Stimulated activated CD8-positive, alpha-beta memory T cell treated with anti-CD3 and anti-CD28 coated beads, Interleukin-12 subunit alpha, Interleukin-12 subunit beta, amount 100 ng/mL, for 4 hours (primary cell): ENCODE data around the gene NCKAP5.

Source experiments
- DNase-seq: peaks from one replicate; pipeline ENCODE4 v3.0.0-alpha.2; 2020; ENCODE audit warnings: low read depth

Gene NCKAP5

GRCh38 chr2:133421516-133422324 is 146.5 kb downstream of the NCKAP5 start:
- DNase-seq = no peak

GRCh38 chr2:133420788-133421187 is 147.5 kb downstream of the NCKAP5 start:
- no peak for DNase-seq

- DNase-seq = no peak
Observed at GRCh38 chr2:133418671-133419070, 149.6 kb downstream of the NCKAP5 start.

DNA sequence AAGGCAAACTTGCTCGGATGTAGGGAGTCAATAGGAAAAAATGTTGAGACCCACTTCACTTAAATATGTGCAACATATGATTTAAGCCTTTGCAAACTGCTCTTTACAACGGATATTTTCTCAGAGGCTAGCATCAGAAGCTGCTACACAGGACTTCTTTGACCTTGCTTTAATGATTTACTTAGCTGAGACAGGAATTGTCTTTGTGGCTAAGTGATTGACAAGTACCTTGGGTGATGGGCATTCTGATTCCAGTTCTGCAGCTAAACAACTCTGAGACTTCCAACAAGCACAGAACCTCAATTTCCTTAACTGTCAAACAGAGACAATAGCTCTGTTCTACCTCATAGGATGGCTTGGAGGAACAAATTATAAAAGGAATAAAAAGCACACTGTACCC is 150.2 kb downstream of the NCKAP5 start:
- DNase-seq = no peak

- no peak for DNase-seq
Observed at GRCh38 chr2:133417415-133417814, 150.8 kb downstream of the NCKAP5 start.

- DNase-seq = no peak
Observed at GRCh38 chr2:133416736-133417135, 151.5 kb downstream of the NCKAP5 start.

DNA sequence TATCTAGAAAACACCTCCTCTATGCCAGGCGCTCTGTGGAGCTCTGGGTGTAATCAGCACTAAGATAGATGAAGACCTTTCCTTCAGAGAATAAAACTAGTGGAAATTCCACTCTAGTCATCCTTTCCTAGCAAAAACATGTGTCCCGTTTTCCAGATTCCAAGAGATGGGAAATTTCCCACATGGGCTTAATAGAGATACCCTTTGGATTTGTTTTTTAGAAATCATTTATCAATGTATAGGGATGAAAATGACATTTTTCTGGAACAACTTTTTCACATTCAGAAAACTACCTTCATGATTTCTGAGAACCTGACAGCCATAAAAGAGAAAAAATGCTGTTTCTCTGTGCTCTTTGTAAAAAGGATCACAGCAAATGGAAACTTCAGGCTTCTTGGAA is 152.1 kb downstream of the NCKAP5 start:
- no peak for DNase-seq

GRCh38 chr2:133415210-133415876 is 152.9 kb downstream of the NCKAP5 start:
- no peak for DNase-seq

DNA sequence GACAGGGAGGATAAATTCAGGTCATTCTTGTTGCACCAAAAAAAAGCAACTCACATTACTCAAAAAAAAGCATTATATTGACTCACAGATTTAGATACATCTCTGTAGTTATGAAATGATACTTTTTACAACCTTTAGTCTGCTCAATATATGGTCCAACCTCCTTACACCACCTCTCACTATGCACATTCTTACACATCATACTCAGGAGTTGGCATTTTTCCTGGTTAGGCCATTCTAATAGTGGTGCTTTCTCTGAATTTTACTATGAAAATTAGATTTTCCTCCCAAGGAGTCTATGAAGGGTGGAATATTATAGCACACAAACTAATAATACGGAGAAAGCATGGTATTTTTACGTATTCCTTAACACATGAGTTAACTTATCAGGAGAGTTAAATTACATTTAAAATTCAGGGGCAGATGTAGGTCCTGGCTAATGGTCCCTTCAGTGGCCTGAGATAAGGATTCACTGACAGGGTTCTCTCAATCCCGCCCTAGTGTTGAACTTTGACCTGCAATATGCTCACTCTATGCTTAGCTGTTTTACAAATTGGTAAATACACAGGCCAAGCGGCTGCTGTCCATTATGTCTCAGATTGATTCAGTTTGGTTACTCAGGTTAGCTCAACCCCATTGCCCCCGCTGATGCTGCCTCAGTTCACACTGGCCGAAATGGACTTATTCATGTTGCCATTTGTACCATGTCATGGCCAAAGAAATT is 153.6 kb downstream of the NCKAP5 start:
- no peak for DNase-seq

DNA sequence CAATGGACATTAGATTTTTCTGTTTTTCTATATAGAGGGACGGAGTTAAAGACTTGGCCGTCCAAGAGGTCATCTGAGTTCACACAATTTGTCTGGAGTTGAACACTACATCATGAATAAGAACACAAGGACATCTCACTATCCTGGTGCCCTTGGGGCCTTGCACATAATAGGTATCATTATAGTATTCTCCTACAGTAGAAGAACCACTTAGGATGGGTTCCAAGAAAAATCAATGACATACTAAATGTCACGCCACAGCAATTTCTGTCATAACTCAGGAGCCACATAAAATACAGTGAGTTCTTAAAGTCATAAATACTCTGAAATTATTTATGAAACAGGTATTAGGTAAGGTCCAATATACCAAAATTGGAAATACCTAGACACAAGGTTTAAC is 154.4 kb downstream of the NCKAP5 start:
- DNase-seq = no peak

- no peak for DNase-seq
Observed at GRCh38 chr2:133412694-133413093, 155.6 kb downstream of the NCKAP5 start.

GRCh38 chr2:133411857-133412256 is 156.4 kb downstream of the NCKAP5 start:
- no peak for DNase-seq

DNA sequence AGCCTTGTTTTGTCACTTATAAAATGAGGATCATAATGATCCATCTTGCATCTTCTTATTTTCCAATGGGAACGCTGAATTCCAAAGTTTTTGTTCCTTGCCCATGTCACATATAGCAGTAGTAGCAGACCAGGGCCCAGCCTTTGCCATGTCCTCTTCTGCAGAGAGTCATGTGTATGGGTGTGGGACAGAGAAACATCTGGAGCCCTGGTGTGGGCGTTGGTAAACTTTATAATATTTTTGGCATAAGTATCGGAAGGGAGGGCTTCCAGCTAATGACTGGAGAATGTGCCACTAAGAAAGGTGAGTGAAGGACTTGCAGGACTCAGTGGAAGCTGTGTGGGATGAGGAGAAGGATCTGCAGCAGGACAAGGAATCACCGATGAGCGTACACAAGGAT is 157.2 kb downstream of the NCKAP5 start:
- DNase-seq = no peak

- no peak for DNase-seq
Observed at GRCh38 chr2:133409581-133410285, 158.5 kb downstream of the NCKAP5 start.

DNA sequence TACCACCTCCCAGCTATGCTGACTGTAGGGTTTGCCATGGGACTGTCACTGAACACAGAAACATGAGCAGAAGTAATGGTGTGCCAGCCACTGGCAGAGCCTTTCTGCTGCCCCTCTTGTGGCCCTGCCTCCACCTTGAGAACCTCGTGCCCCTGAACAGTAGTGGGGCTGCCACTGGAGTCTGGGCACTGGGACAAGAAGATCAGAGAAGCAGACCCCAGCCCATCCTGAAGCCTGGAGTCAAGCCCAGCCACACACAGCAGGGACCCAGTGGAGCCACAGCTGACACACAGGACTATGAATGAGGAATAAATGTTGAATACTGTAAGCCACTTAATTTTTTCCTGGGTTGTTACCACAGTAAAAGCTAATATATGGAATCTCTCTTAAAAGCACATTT is 159.6 kb downstream of the NCKAP5 start:
- DNase-seq = no peak

DNA sequence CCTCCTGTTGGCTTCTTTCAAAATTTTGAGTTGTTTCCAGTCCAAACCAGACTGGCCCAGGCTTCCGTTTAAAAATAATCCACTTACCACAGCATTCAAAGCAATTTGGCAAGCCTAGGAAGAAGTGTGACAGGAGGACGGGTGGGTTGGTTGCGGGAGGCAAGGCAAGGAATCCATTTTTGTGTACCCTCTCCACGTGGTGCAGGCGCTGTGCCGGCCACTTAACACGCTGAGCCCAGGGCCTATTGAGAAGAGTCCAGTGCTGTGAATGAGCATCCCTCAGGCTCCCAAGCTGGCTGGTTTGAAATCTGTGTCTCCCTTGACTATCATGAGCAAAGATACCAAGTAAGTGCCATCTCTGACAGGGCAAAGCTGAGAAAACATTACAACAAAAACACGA is 160.9 kb downstream of the NCKAP5 start:
- DNase-seq = no peak

DNA sequence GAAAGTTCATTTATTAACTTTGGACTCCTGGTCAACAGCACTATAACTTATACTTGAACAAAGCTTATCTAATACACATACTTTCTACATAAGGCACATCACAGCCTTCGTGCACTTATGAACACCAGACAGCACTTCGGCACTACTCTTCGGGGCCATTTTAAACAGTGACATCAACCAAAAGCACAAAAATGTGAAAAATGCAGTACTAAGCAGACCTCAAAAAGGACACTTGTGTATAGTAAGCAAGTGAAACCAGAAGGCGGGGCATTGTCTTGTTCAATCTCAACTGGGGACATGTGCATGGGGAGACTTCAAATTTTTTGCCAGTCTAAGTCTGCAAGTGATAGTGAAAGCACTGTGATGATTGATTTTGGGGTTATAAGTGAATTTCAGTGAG is 163.0 kb downstream of the NCKAP5 start:
- no peak for DNase-seq

DNA sequence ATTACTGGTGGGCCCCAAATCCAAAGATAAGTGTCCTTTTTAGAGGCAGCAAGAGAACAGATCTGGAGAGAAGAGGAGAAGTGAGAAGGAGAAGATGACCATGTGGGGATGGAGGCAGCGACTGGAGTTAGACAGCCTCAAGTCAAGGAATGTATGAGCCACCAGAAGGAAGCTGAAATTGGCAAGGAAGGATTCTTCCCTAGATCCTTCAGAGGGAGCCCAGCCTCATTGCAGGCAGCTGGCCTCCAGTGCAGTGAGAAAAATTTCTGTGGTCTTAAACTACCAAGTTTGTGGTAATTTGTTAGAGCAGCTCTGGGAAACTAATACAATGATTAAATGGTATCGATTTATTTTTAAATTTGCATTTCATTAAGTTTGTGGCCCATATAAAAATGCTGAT is 167.9 kb downstream of the NCKAP5 start:
- no peak for DNase-seq

- no peak for DNase-seq
Observed at GRCh38 chr2:133393895-133394294, 174.4 kb downstream of the NCKAP5 start.

DNA sequence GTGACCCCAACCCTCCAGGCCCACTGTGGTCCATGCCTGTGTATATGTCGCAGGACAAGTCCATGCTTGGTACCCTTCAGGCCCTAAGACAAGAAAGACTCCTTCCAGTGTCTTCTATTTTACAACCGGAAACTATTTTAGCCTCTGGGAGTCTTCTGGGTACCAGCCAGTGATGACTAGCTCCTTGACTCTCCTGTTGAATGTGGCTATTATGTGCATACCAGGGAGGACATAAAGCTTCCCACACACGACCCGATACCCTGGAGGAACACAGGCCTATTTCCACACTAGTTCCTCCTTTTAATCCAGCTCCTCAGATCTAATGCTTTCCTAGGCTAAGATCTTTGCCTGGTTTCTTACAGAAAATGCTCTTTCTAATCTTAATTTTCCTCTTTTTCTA is 178.1 kb downstream of the NCKAP5 start:
- no peak for DNase-seq

DNA sequence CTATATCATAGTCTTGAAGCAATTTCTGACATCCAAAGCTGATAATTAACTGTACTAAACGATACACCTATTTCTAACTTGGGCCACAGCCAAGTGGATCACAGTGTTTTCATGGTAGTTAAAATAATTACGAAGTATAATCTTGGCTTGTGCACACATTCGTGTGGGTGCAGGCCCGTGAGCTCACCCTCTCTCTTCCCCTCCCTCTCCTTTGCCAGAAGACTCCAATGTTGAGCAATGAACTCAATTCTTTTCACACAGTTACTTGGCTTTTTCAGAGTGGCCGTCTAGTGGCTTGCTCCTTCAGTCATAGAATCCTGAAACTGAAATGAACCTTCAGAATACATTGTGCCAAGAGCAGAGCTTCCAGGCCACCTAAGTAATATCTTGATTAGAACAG is 178.7 kb downstream of the NCKAP5 start:
- no peak for DNase-seq

DNA sequence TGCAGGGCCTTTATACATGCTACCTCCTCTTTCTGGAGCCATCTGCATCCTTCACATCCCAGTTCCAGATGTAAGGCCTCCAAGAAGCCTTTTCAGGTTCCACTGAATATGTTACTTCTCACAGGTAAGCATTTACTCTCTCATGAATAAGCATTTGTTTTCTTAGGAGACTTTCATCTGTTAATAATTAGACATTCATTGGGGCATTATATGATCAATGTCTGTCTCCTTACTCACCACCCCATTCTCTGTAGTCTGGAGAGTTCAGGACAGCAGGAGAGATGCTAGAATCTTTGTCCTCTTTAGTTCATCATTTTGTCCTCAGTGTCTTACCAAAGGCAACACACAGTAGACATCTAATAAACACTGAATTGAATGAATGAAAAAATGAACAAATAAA is 185.7 kb downstream of the NCKAP5 start:
- no peak for DNase-seq
